WI38 (cell line): ENCODE measurements around the gene DDIT3.
"Not testable (repeated sequence)": the region's sequence is repeated elsewhere in the genome, so short reads cannot be mapped to it uniquely, and the experiment has no call there.

Experiments
- H3K4me3 ChIP-seq: 2 replicates; pipeline ENCODE4 v1.5.1; 2011; ENCODE audit warnings: low read depth, mild to moderate bottlenecking, control low read depth, low read length
- TF ChIP-seq, protein P1 (sequence below): IDR thresholded peaks from 2 replicates; pipeline ENCODE4 v1.5.1; 2012; ENCODE audit warnings: low read depth, mild to moderate bottlenecking, control low read depth, low read length

Gene DDIT3

GRCh38 chr12:57520053-57520818 is at the start of gene DDIT3:
Gene DDIT3 (minus strand): TSS chr12:57520514. CDS start chr12:57517406, 3,108 bp downstream.
- peak within 1 kb of the TSS; percentile 99 for H3K4me3 ChIP-seq
- TF ChIP-seq, protein P1, sequence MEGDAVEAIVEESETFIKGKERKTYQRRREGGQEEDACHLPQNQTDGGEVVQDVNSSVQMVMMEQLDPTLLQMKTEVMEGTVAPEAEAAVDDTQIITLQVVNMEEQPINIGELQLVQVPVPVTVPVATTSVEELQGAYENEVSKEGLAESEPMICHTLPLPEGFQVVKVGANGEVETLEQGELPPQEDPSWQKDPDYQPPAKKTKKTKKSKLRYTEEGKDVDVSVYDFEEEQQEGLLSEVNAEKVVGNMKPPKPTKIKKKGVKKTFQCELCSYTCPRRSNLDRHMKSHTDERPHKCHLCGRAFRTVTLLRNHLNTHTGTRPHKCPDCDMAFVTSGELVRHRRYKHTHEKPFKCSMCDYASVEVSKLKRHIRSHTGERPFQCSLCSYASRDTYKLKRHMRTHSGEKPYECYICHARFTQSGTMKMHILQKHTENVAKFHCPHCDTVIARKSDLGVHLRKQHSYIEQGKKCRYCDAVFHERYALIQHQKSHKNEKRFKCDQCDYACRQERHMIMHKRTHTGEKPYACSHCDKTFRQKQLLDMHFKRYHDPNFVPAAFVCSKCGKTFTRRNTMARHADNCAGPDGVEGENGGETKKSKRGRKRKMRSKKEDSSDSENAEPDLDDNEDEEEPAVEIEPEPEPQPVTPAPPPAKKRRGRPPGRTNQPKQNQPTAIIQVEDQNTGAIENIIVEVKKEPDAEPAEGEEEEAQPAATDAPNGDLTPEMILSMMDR = no peak

DNA sequence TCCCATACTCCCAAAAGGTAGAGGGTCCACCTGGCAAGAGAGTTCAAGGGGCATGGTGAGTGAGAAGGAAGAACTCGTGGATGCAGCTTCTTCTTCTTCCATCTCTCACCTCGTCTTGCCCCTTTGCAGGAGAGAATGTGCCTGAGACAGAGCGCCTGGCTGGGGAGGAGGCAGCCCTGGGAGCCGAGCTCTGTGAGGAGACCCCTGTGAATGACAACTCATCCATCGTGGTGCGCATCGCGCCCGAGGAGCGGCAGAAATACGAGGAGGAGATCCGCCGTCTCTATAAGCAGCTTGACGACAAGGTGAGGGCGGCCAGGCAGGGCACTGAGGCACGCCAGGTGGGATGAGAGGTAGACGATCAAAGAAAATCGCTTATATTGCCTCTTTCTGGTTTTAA is 49.5 kb upstream of the DDIT3 start:
- TF ChIP-seq, protein P1 = no peak
- H3K4me3 ChIP-seq = no peak overlapping the region

GRCh38 chr12:57568838-57569237 is 48.5 kb upstream of the DDIT3 start:
- TF ChIP-seq, protein P1 = no peak
- H3K4me3 ChIP-seq = no peak overlapping the region

- TF ChIP-seq, protein P1 = no peak
- H3K4me3 ChIP-seq = no peak overlapping the region
Measured at GRCh38 chr12:57564178-57564740, 43.9 kb upstream of the DDIT3 start.

- H3K4me3 ChIP-seq = no peak overlapping the region
- TF ChIP-seq, protein P1 = no peak
Measured at GRCh38 chr12:57563358-57563757, 43.0 kb upstream of the DDIT3 start.

GRCh38 chr12:57561117-57561516 is 40.8 kb upstream of the DDIT3 start:
- H3K4me3 ChIP-seq = not testable (repeated sequence)

- H3K4me3 ChIP-seq = no peak overlapping the region
- TF ChIP-seq, protein P1 = no peak
Measured at GRCh38 chr12:57560516-57560915, 40.2 kb upstream of the DDIT3 start.
